MCF 10A (cell line): ENCODE results near the gene DNAI2. TPM values are rescaled to one million over a fixed set of nuclear protein-coding genes. Genes with fewer than 3 reads are reported as not detected.
A peak's percentile ranks its signal among the peaks of the same experiment; 100 is the strongest.

Experiments used
- BruUV-seq: library from RNA; stranded (reverse); fragments of 400-500 nt; replicated peaks from 2 replicates; lab custom pipeline; 2021; lab: Mats Ljungman, UMichigan
- CTCF ChIA-PET: fragments of 300-600 bp; sonication (Branson Sonifier 250); formaldehyde crosslinking; extraction: SDS; loops from one replicate; lab custom pipeline; 2021; ENCODE audit warnings: antibody characterized with exemption, inconsistent platforms; lab: Yijun Ruan, JAX
- POLR2A ChIA-PET: fragments of 300-600, 350-650 bp; sonication (Branson Sonifier 250); formaldehyde crosslinking; extraction: SDS; loops from one replicate; lab custom pipeline; 2020; ENCODE audit warnings: antibody characterized with exemption, inconsistent platforms; lab: Yijun Ruan, JAX
- DNase-seq: peaks from one replicate; pipeline ENCODE4 v3.0.0-alpha.2; 2018; ENCODE audit not compliant: unreplicated experiment
- H3K27ac Mint-ChIP-seq: one replicate; pipeline ENCODE4 v1.8.0; 2022; ENCODE audit warnings: mild to moderate bottlenecking, low read depth, mixed read lengths; ENCODE audit not compliant: unreplicated experiment
- H3K27me3 Mint-ChIP-seq: one replicate; pipeline ENCODE4 v1.8.0; 2022; ENCODE audit warnings: mixed read lengths; ENCODE audit not compliant: insufficient read depth, unreplicated experiment
- H3K36me3 Mint-ChIP-seq: one replicate; pipeline ENCODE4 v1.8.0; 2022; ENCODE audit warnings: mild to moderate bottlenecking, moderate library complexity, mixed read lengths; ENCODE audit not compliant: insufficient read depth, unreplicated experiment
- H3K4me1 Mint-ChIP-seq: one replicate; pipeline ENCODE4 v1.8.0; 2022; ENCODE audit warnings: mixed read lengths; ENCODE audit not compliant: insufficient read depth, unreplicated experiment
- H3K4me3 Mint-ChIP-seq: one replicate; pipeline ENCODE4 v1.8.0; 2022; ENCODE audit warnings: mild to moderate bottlenecking, moderate library complexity, mixed read lengths; ENCODE audit not compliant: unreplicated experiment
- H3K9me3 Mint-ChIP-seq: one replicate; pipeline ENCODE4 v1.8.0; 2022; ENCODE audit warnings: mixed read lengths; ENCODE audit not compliant: unreplicated experiment
- intact Hi-C: fragments of 100-400 bp; cut with micrococcal nuclease; formaldehyde crosslinking; loops from 2 replicates; pipeline ENCODE4 v1.14.1; 2022
- total RNA-seq: library from RNA; stranded (reverse); gene quantifications from 2 replicates; pipeline ENCODE4 v1.2.3, GENCODE V29; 2022
- TF ChIP-seq, protein P1 (sequence below): fragments of 200-600 bp; IDR thresholded peaks from one replicate; pipeline ENCODE4 v1.8.0; 2022; ENCODE audit warnings: antibody characterized with exemption, mild to moderate bottlenecking; ENCODE audit not compliant: unreplicated experiment

The DNAI2 gene
- total RNA-seq, 1 experiment from 2014 or later: not detected

DNA sequence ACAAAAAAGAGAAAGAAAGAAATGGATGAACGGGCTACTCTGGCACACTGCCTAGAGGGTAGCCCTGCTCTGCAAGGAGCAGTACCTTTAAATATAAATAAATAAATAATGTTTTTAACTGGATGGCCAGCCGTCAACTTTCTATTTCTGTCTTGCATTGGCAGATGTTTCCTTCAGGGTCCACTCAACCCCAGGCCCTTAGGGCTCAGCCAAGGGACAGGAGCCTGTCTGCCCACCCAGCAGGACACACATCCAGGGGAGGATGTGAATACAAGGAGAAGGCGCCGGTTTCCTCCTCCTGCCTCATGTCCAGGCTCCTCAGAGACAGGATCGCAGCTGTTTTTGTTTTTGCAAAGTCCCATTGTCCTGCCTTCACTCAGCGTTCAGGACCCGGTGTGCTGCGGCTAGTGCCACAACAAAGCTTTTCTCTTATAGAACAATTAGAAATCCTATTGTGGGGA is 38.1 kb upstream of the DNAI2 start:
- H3K36me3 Mint-ChIP-seq: no peaks in the 10 kb centered on the region

DNA sequence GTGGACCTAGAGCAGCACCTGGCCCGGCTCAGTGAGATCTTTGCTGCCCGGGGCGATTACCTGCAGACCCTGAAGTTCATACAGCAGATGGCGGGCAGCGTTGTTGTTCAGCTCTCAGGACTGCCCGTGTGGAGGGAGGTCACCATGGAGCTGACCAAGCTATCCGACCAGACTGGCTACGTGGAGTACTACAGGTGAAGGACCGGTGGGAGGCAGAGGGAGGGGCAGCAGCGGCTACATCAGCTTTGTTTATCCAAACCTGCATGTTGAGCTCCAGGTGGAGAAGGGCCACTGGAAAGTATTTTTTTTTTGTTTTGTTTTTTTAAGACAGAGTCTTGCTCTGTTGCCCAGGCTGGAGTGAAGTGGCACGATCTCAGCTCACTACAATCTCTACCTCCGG is 36.7 kb upstream of the DNAI2 start:
- no peaks in the 10 kb centered on the region for H3K36me3 Mint-ChIP-seq
- BruUV-seq: no TSS peak

More for the DNA sequence above, 38.1 kb upstream of the DNAI2 start:
- Mint-ChIP-seq H3K27ac (no peak overlapping the region), H3K4me3 (no peak overlapping the region), H3K27me3 (peaks cover 5% of the 10 kb centered on the region), H3K9me3 (no peaks in the 10 kb centered on the region), H3K4me1 (no peaks in the 10 kb centered on the region)
- ChIA-PET POLR2A (no interaction called here), CTCF (no interaction called here)
- no peak for DNase-seq
- TF ChIP-seq, protein P1, sequence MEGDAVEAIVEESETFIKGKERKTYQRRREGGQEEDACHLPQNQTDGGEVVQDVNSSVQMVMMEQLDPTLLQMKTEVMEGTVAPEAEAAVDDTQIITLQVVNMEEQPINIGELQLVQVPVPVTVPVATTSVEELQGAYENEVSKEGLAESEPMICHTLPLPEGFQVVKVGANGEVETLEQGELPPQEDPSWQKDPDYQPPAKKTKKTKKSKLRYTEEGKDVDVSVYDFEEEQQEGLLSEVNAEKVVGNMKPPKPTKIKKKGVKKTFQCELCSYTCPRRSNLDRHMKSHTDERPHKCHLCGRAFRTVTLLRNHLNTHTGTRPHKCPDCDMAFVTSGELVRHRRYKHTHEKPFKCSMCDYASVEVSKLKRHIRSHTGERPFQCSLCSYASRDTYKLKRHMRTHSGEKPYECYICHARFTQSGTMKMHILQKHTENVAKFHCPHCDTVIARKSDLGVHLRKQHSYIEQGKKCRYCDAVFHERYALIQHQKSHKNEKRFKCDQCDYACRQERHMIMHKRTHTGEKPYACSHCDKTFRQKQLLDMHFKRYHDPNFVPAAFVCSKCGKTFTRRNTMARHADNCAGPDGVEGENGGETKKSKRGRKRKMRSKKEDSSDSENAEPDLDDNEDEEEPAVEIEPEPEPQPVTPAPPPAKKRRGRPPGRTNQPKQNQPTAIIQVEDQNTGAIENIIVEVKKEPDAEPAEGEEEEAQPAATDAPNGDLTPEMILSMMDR: no peak
- BruUV-seq: no TSS peak
- intact Hi-C loops: no loop called here

DNA sequence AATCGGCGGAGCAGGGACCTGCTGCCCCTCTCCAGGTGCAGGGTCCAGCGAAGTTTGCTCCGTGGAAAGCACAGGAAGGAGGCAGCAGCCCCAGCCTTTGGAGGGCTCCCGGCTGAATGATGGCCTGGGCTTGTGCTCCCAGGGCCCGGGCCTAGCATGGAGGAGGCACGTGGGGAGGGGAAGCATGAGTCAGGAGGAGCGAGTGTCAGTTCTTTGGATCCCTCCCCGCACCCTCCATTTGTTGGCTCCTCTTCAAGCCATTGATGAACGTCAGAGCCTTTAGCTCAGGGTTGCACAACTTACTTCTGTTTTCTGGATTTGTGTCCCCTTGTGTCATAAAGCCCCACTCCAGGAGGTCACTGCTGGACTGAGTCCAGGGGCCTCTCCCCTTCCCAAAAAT is 34.9 kb upstream of the DNAI2 start:
- Mint-ChIP-seq H3K4me1 (no peaks in the 10 kb centered on the region), H3K27me3 (peaks cover 18% of the 10 kb centered on the region), H3K36me3 (no peaks in the 10 kb centered on the region), H3K27ac (no peak overlapping the region), H3K4me3 (no peak overlapping the region), H3K9me3 (no peaks in the 10 kb centered on the region)
- CTCF ChIA-PET: no interaction called here
- TF ChIP-seq, protein P1: no peak
- intact Hi-C loops: no loop called here
- POLR2A ChIA-PET: no interaction called here
- DNase-seq: peak; percentile 33
- no TSS peak for BruUV-seq

More for the DNA sequence above, 36.7 kb upstream of the DNAI2 start:
- ChIA-PET CTCF (no interaction called here), POLR2A (interaction anchor here (0.6 to 0.7 kb wide), 2 partner anchors 20 to 614 kb away, joined by 3 to 4 read pairs; no protein-coding TSS in a partner anchor)
- DNase-seq: no peak
- no peaks in the 10 kb centered on the region for H3K9me3 Mint-ChIP-seq
- H3K4me1 Mint-ChIP-seq: no peaks in the 10 kb centered on the region
- TF ChIP-seq, protein P1: no peak
- peaks cover 18% of the 10 kb centered on the region for H3K27me3 Mint-ChIP-seq
- H3K27ac Mint-ChIP-seq: no peak overlapping the region
- H3K4me3 Mint-ChIP-seq: no peak overlapping the region
- intact Hi-C loops: no loop called here

DNA sequence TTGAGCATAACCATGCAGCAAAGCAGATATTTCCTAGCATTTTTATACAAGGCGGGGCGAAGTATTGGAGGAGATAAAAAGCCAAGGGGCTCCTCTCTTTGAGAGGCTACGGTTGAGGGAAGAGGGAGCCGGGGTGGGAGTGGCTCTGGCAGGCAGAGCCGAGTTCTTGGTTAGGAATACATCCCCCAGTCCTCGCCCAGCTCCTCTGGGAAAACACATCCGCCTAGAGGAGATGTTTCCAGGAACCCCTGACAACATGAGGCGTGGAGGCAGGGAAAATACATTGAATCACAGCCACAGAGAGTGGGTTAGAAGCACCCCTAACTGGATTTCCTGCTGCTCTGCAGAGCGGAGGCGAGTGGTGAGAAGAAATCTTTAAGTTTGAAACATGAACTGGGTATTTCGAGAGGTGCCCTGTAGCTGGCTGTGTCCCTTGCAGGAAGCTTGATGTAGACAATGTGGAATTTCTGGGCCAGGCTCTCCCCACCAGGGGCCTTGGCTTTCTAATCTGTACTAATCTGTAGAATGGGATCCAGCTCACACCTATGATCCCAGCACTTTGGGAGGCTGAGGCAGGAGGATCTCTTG is 33.3 kb upstream of the DNAI2 start:
- no TSS peak for BruUV-seq
- H3K4me3 Mint-ChIP-seq: no peak overlapping the region
- H3K27ac Mint-ChIP-seq: no peak overlapping the region

More for the DNA sequence above, 33.3 kb upstream of the DNAI2 start:
- TF ChIP-seq, protein P1: no peak
- H3K27me3 Mint-ChIP-seq: peaks cover 18% of the 10 kb centered on the region
- no peak for DNase-seq
- CTCF ChIA-PET: interaction anchor here (0.7 kb wide), 1 partner anchor 435 kb away, joined by 3 read pairs; no protein-coding TSS in a partner anchor
- no peaks in the 10 kb centered on the region for H3K4me1 Mint-ChIP-seq
- H3K36me3 Mint-ChIP-seq: no peaks in the 10 kb centered on the region
- POLR2A ChIA-PET: interaction anchor here (0.6 kb wide), 1 partner anchor 83 kb away, joined by 3 read pairs; no protein-coding TSS in a partner anchor
- H3K9me3 Mint-ChIP-seq: no peaks in the 10 kb centered on the region
- intact Hi-C loops: no loop called here
